Activated CD8-positive, alpha-beta memory T cell treated with anti-CD3 and anti-CD28 coated beads, Interleukin-2, amount 10 ng/mL, durations not matched to agents 7 days and 5 days (primary cell): ENCODE measurements around the gene GUK1. TPM values are rescaled to one million over a fixed set of nuclear protein-coding genes. Genes with fewer than 3 reads are reported as not detected.
"Not testable (repeated sequence)": the region's sequence is repeated elsewhere in the genome, so short reads cannot be mapped to it uniquely, and the experiment has no call there.

Source experiments
- ATAC-seq: fragments of 150-1000 bp; cut with Tn5 transposase; one replicate; pipeline ENCODE4 v1.10.0; 2021; ENCODE audit warnings: moderate library complexity
- CTCF ChIA-PET: fragments of 350-600 bp; sonication (Branson Sonifier 250); formaldehyde crosslinking; loops from one replicate; lab custom pipeline; 2021; ENCODE audit warnings: antibody characterized with exemption; lab: Charles Lee
- DNase-seq: peaks from one replicate; pipeline ENCODE4 v3.0.0-alpha.2; 2020
- H3K27ac Mint-ChIP-seq: one replicate; pipeline ENCODE4 v1.8.0; 2021; ENCODE audit warnings: mild to moderate bottlenecking, mixed read lengths
- H3K27me3 Mint-ChIP-seq: one replicate; pipeline ENCODE4 v1.8.0; 2021; ENCODE audit warnings: mixed read lengths
- H3K36me3 Mint-ChIP-seq: one replicate; pipeline ENCODE4 v1.8.0; 2021; ENCODE audit warnings: mild to moderate bottlenecking, mixed read lengths
- H3K4me1 Mint-ChIP-seq: one replicate; pipeline ENCODE4 v1.8.0; 2021; ENCODE audit warnings: mixed read lengths
- H3K4me3 Mint-ChIP-seq: one replicate; pipeline ENCODE4 v1.8.0; 2021; ENCODE audit warnings: mild to moderate bottlenecking, moderate library complexity, mixed read lengths
- H3K9me3 Mint-ChIP-seq: one replicate; pipeline ENCODE4 v1.8.0; 2022; ENCODE audit warnings: low read depth, mixed read lengths
- total RNA-seq, 2 experiments: library from RNA; stranded (reverse); gene quantifications; one replicate each; pipeline ENCODE4 v1.2.3, GENCODE V29; 2021

The GUK1 gene
- total RNA-seq, 2 experiments from 2014 or later, result 262 to 325 TPM

GRCh38 chr1:228107636-228108035 is 32.4 kb upstream of the GUK1 start:
- CTCF ChIA-PET, result interaction anchor here (1.3 to 2.1 kb wide), 2 partner anchors 26 to 59 kb away, joined by 4 to 5 read pairs; partner anchors contain the start of gene IBA57
- ATAC-seq (no peak), DNase-seq (no peak)
- H3K27me3 Mint-ChIP-seq, result no peaks in the 10 kb centered on the region
- no peaks in the 10 kb centered on the region for H3K9me3 Mint-ChIP-seq
- H3K4me3 Mint-ChIP-seq, result peak overlapping the region; percentile 85
- H3K27ac Mint-ChIP-seq, result peak overlapping the region; percentile 88
- peaks cover 38% of the 10 kb centered on the region for H3K4me1 Mint-ChIP-seq
- H3K36me3 Mint-ChIP-seq, result peaks cover 4% of the 10 kb centered on the region

GRCh38 chr1:228108055-228108690 is 31.9 kb upstream of the GUK1 start:
- Mint-ChIP-seq H3K36me3 (peaks cover 4% of the 10 kb centered on the region), H3K4me3 (peak overlapping the region; percentile 85), H3K4me1 (peaks cover 38% of the 10 kb centered on the region), H3K9me3 (no peaks in the 10 kb centered on the region), H3K27me3 (no peaks in the 10 kb centered on the region), H3K27ac (peak overlapping the region; percentile 88)
- CTCF ChIA-PET, result interaction anchor here (2.1 to 2.3 kb wide), 2 partner anchors 26 to 58 kb away, joined by 5 to 6 read pairs; partner anchors contain the start of genes ARF1 and IBA57
- DNase-seq (no peak), ATAC-seq (no peak)

DNA sequence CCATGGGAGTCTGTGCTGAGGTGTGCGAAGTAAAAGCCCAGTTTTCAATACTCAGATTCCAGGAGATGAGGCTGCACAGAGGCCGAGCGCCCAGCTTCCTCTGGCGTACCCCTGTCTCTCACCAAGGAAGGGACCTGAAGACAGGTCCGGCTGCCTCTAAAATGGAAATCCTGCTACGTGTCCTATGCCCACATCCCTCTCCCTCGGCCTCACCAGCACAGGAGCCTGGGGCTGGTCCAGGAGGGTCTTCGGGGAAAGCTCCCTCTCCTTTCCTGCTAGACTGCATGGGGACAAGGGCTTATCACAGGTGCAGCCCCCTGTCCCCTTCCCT is 31.4 kb upstream of the GUK1 start:
- Mint-ChIP-seq H3K27ac (peak overlapping the region; percentile 88), H3K4me3 (peak overlapping the region; percentile 85), H3K4me1 (peaks cover 34% of the 10 kb centered on the region), H3K36me3 (peaks cover 4% of the 10 kb centered on the region), H3K27me3 (no peaks in the 10 kb centered on the region), H3K9me3 (no peaks in the 10 kb centered on the region)
- CTCF ChIA-PET, result interaction anchor here (2.1 to 2.3 kb wide), 2 partner anchors 27 to 58 kb away, joined by 5 to 6 read pairs; partner anchors contain the start of genes ARF1 and IBA57
- DNase-seq, result no peak
- ATAC-seq, result no peak

DNA sequence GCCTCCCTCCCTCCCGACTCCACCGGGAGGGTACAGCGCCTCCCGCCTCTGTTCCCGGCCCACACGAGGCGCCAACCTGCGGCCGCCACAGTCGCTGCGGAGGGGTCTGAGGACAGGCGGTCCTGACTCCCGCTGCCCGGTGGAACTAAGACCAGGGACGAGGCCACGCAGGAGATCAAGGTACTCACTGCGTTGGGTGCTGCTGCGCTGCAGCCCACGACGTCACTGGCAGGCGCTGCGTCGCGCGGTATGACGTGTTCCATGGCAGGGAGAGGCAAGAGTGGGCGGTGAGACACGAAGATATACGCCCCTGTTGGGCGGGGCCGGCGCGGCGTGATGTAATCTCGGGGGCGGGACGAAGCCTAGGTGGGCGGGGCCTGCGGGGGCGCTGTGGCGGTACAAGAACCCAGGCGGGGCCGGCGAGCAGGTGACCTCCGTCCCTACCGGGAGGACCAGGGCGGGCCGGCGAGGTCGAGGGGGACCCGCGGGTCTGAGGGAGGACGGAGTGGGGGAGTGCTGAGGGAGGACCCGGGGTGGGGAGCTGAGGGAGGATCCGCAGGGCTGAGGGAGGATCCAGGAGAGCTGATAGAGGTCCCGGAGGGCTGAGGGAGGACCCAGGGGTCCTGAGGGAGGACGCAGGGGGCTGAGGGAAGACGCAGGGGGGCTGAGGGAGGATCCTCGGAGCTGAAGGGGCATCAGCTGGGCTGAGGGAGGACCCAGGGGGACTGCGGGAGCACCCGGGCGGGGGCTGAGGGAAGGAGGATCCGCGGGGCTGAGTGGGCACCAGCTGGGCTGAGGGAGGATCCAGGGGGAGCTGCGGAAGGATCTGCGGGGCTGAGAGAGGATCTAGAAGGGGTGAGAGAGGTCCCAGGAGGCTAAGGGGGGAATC is 30.8 kb upstream of the GUK1 start, which contains the start of gene MRPL55:
MRPL55 (minus strand) TSS at position 227 of the 889 bp plus-strand sequence. CDS start 1,039 bp downstream, outside the sequence.
- peak; percentile 98 for DNase-seq
- peaks cover 28% of the 10 kb centered on the region for H3K4me1 Mint-ChIP-seq
- H3K36me3 Mint-ChIP-seq, result peaks cover 4% of the 10 kb centered on the region
- H3K4me3 Mint-ChIP-seq, result peak within 1 kb of the TSS; percentile 85
- no peaks in the 10 kb centered on the region for H3K27me3 Mint-ChIP-seq
- ATAC-seq, result peak; percentile 96
- peak within 1 kb of the TSS; percentile 88 for H3K27ac Mint-ChIP-seq
- CTCF ChIA-PET, result interaction anchor here (2.1 to 2.7 kb wide), 3 partner anchors 10 to 27 kb away, joined by 6 to 14 read pairs (median 6); partner anchors contain the start of gene ARF1
- H3K9me3 Mint-ChIP-seq, result no peaks in the 10 kb centered on the region

DNA sequence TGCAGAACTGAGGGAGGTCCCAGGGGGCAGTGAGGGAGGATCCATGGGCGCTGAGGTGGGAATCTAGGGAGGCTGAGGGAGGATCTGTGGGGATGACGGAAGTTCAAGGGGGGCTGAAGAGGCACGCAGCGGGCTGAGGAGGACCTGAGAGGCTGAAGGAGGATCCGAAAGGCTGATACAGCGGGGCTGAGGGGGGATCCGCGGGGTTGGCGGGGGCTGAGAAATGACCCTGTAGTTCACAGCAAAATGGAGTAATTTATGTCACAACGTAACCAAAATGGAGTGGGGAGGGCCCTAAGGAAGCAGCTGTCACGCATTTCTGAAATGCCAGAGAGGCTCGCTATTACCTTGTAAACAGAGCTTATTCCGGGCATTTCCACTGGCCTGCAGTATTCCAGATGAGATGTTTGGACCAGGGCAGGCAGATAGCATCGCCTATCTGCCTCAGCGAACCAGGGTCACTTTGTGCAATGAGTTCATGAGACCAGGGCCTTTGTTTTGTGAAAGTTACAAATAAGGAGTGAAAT is 30.1 kb upstream of the GUK1 start:
- DNase-seq (no peak), ATAC-seq (no peak)
- Mint-ChIP-seq H3K27me3 (no peaks in the 10 kb centered on the region), H3K4me1 (peaks cover 24% of the 10 kb centered on the region), H3K27ac (peak overlapping the region; percentile 88), H3K4me3 (peak overlapping the region; percentile 85), H3K9me3 (no peaks in the 10 kb centered on the region), H3K36me3 (peaks cover 4% of the 10 kb centered on the region)
- CTCF ChIA-PET, result interaction anchor here (1.5 to 2.7 kb wide), 4 partner anchors 9 to 48 kb away, joined by 3 to 14 read pairs (median 6); partner anchors contain the start of gene ARF1

DNA sequence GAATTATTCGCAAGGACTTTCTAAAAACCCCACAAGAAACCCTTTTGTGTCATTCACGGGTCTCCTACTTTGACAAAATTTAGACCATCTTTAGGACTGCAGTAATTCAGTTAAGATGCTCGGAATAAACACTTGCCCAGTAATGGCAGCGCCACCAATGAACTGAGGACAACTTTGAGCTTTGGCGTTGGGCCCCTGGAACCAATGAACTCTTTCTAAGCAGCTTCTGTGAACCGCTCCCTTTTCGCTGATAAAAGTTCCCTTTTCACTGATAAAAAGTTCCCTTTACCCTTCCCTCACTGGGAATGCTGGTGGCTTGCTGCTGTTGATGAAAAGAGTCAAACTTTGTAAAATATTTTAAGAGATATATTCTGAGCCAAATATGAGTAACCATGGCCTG is 29.5 kb upstream of the GUK1 start:
- Mint-ChIP-seq H3K36me3 (peaks cover 4% of the 10 kb centered on the region), H3K27me3 (no peaks in the 10 kb centered on the region), H3K9me3 (no peaks in the 10 kb centered on the region), H3K4me1 (peaks cover 24% of the 10 kb centered on the region), H3K4me3 (no peak overlapping the region), H3K27ac (no peak overlapping the region)
- CTCF ChIA-PET, result interaction anchor here (1.5 to 2.7 kb wide), 4 partner anchors 8 to 47 kb away, joined by 3 to 14 read pairs (median 6); partner anchors contain the start of gene ARF1
- DNase-seq, result no peak
- ATAC-seq, result no peak

GRCh38 chr1:228111315-228111714 is 28.8 kb upstream of the GUK1 start:
- CTCF ChIA-PET, result interaction anchor here (1.5 to 2.7 kb wide), 2 partner anchors 19 to 46 kb away, joined by 3 to 14 read pairs; no protein-coding TSS in a partner anchor
- not testable (repeated sequence) for H3K27me3 Mint-ChIP-seq, DNase-seq, H3K4me3 Mint-ChIP-seq, ATAC-seq, H3K9me3 Mint-ChIP-seq, H3K27ac Mint-ChIP-seq, H3K36me3 Mint-ChIP-seq
- peaks cover 24% of the 10 kb centered on the region for H3K4me1 Mint-ChIP-seq

- CTCF ChIA-PET, result interaction anchor here (0.5 to 1.2 kb wide), 3 partner anchors 17 to 380 kb away, joined by 3 to 5 read pairs (median 3); no protein-coding TSS in a partner anchor
- Mint-ChIP-seq H3K27ac (no peak overlapping the region), H3K4me3 (no peak overlapping the region), H3K36me3 (peaks cover 1% of the 10 kb centered on the region), H3K27me3 (no peaks in the 10 kb centered on the region), H3K4me1 (peaks cover 24% of the 10 kb centered on the region), H3K9me3 (no peaks in the 10 kb centered on the region)
- no peak for DNase-seq
- no peak for ATAC-seq
These were observed 27.9 kb upstream of the GUK1 start for GRCh38 chr1:228112167-228112566.

GRCh38 chr1:228112617-228113016 is 27.5 kb upstream of the GUK1 start:
- no peaks in the 10 kb centered on the region for H3K27me3 Mint-ChIP-seq
- H3K4me3 Mint-ChIP-seq, result no peak overlapping the region
- CTCF ChIA-PET, result interaction anchor here (0.7 to 1.2 kb wide), 2 partner anchors 16 to 18 kb away, joined by 3 to 5 read pairs; no protein-coding TSS in a partner anchor
- peaks cover 4% of the 10 kb centered on the region for H3K36me3 Mint-ChIP-seq
- ATAC-seq, result no peak
- no peak overlapping the region for H3K27ac Mint-ChIP-seq
- peaks cover 21% of the 10 kb centered on the region for H3K4me1 Mint-ChIP-seq
- DNase-seq, result no peak
- H3K9me3 Mint-ChIP-seq, result no peaks in the 10 kb centered on the region

DNA sequence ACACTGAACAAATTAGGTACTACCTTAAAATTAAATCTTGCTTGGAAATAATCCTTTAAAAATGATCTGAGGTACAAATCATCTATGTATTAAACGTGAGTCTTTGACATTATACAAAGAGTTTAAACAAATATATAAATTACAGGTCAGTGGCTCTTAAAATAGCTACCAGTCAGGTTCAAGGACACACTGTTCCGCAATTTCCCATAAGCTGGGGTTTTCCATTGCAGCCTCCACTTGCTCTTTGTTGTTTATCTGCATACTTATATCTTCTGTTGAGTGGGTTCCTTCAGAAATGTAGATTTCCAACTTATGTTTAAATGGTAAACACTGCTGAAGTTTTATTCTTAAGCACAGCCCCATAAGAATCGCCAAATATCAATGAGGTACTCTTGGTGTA is 25.3 kb upstream of the GUK1 start:
- peaks cover 8% of the 10 kb centered on the region for H3K36me3 Mint-ChIP-seq
- CTCF ChIA-PET, result no interaction called here
- peaks cover 6% of the 10 kb centered on the region for H3K4me1 Mint-ChIP-seq
- H3K27ac Mint-ChIP-seq, result no peak overlapping the region
- no peak for ATAC-seq
- peaks cover 4% of the 10 kb centered on the region for H3K9me3 Mint-ChIP-seq
- no peak overlapping the region for H3K4me3 Mint-ChIP-seq
- DNase-seq, result no peak
- no peaks in the 10 kb centered on the region for H3K27me3 Mint-ChIP-seq

DNA sequence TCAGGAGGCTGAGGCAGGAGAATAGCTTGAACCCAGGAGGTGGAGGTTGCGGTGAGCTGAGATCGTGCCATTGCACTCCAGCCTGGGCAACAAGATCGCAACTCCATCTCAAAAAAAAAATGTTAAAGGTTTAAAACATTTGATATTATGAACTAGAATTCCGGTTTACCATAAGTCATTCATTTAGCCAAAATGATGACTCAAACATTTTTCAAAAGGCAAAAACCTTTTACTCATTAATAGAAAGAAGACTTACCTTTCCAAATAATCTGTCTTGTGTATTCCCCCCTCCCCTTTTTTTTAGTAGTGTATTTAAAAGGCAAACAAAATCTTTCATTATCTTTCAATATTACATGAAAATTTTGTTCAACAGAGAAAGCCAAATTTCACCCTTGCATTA is 22.7 kb upstream of the GUK1 start:
- no peak for DNase-seq
- H3K4me3 Mint-ChIP-seq, result no peak overlapping the region
- peaks cover 4% of the 10 kb centered on the region for H3K4me1 Mint-ChIP-seq
- H3K27ac Mint-ChIP-seq, result no peak overlapping the region
- H3K27me3 Mint-ChIP-seq, result no peaks in the 10 kb centered on the region
- CTCF ChIA-PET, result no interaction called here
- peaks cover 4% of the 10 kb centered on the region for H3K9me3 Mint-ChIP-seq
- H3K36me3 Mint-ChIP-seq, result peaks cover 8% of the 10 kb centered on the region
- no peak for ATAC-seq

DNA sequence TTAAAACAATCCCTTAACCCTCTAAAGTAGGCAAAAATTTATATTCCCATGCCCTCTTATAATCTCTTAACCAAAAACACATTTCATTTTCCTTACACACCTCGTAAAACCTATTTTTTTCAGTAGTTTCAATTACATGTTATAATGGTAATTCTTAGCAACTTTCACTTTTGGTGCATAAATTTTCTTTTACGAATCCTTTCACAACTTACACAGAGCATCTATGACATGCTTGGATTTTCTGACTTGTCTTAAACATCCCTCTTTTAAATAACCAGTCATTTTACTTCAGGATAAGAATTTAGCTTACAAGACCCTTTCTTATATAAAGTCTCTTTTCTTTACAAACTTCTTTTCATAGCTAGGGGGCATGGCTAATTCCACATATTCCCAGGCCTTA is 22.0 kb upstream of the GUK1 start:
- H3K27me3 Mint-ChIP-seq, result no peaks in the 10 kb centered on the region
- CTCF ChIA-PET, result interaction anchor here (1.5 kb wide), 1 partner anchor 13 kb away, joined by 5 read pairs; no protein-coding TSS in a partner anchor
- no peak overlapping the region for H3K4me3 Mint-ChIP-seq
- DNase-seq (no peak), ATAC-seq (no peak)
- peaks cover 8% of the 10 kb centered on the region for H3K36me3 Mint-ChIP-seq
- no peak overlapping the region for H3K27ac Mint-ChIP-seq
- H3K9me3 Mint-ChIP-seq, result peaks cover 4% of the 10 kb centered on the region
- H3K4me1 Mint-ChIP-seq, result peaks cover 4% of the 10 kb centered on the region

GRCh38 chr1:228120351-228120750 is 19.7 kb upstream of the GUK1 start:
- peaks cover 2% of the 10 kb centered on the region for H3K27me3 Mint-ChIP-seq
- CTCF ChIA-PET, result interaction anchor here (2.8 kb wide), 1 partner anchor 11 kb away, joined by 20 read pairs; no protein-coding TSS in a partner anchor
- H3K36me3 Mint-ChIP-seq, result peaks cover 8% of the 10 kb centered on the region
- ATAC-seq (no peak), DNase-seq (no peak)
- H3K9me3 Mint-ChIP-seq, result peaks cover 4% of the 10 kb centered on the region
- H3K27ac Mint-ChIP-seq, result no peak overlapping the region
- H3K4me3 Mint-ChIP-seq, result no peak overlapping the region
- peaks cover 6% of the 10 kb centered on the region for H3K4me1 Mint-ChIP-seq
